Measurements from ENCODE around the gene OR6J1.

DNA sequence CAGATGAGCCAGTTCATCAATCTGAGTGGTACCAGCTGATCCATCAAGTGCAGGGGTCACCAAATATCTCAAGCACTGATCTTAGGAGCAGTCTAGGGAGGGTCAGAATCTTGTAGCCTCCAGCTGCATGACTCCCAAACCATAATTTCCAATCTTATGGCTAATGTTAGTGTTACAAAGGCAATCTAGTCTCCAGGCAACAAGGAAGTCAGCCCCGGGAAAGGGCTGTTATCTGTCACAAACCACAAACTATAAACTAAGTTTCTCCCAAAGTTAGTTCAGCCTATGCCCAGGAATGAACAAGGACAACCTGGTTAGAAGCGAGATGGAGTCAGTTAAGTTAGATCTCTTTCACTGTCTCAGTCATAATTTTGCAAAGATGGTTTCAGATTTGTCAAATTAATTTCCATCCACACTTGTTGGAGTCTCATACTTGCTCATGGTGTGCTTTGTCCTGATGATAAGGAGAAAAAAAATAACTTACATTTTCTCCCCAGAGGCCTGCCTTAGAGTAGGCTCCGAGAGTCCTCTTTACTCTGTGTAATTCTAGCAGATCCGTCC is 49.9 kb downstream of the OR6J1 start:
- TF ChIP-seq, protein P1, sequence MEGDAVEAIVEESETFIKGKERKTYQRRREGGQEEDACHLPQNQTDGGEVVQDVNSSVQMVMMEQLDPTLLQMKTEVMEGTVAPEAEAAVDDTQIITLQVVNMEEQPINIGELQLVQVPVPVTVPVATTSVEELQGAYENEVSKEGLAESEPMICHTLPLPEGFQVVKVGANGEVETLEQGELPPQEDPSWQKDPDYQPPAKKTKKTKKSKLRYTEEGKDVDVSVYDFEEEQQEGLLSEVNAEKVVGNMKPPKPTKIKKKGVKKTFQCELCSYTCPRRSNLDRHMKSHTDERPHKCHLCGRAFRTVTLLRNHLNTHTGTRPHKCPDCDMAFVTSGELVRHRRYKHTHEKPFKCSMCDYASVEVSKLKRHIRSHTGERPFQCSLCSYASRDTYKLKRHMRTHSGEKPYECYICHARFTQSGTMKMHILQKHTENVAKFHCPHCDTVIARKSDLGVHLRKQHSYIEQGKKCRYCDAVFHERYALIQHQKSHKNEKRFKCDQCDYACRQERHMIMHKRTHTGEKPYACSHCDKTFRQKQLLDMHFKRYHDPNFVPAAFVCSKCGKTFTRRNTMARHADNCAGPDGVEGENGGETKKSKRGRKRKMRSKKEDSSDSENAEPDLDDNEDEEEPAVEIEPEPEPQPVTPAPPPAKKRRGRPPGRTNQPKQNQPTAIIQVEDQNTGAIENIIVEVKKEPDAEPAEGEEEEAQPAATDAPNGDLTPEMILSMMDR (conservative IDR thresholded peaks at IDR 0.05), result no peak
- no peak for TF ChIP-seq ZFX (IDR thresholded peaks at IDR 0.05)
